ENCODE data around the gene C16orf46.

The C16orf46 gene

GRCh38 chr16:81076566-81077075 lies 417 bp downstream of the C16orf46 start:
- peak; percentile 88 for DNase-seq (ENCODE audit: low read depth)

GRCh38 chr16:81073560-81074330 lies 3.3 kb downstream of the C16orf46 start:
- no peak for DNase-seq (ENCODE audit: low read depth)

DNA sequence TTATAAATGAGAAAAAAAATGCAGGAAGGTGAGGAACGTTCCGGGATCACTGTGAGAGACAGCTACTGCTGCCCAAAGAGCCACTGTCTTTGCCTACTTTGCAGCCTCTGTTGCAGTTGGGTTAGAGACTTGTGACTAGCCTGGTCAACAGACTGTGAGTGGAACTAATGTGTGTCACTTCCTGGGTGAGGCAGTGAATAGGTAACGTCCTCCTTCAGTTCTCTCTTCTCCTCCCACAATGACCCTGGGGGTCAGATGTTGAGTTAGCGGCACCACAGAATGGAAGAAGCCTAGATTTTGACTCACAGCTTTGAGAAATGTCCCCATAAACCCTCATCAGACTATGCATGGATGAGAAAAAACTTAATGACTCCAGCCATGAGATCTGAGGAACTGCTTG lies 5.2 kb downstream of the C16orf46 start:
- peak; percentile 91 for DNase-seq (ENCODE audit: low read depth)

DNA sequence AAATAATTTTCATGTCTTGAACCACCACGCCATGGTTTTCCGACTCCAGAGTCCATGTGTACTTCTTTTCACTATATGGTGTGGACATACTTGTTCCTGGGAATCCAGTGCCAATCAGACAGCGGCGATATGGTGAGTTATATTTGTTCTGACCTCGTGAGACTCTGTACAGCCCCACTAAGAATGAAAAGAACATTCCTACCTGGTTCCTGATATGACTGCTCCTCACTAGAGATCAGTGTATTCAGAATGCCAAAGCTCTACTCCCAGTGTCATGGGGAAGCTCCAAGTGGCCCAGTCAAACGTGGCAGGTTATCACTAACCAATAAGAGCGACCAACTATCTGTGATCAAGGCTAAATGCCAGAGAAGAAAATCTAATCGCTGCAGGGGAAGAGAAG lies 6.1 kb downstream of the C16orf46 start:
- no peak for DNase-seq (ENCODE audit: low read depth)

DNA sequence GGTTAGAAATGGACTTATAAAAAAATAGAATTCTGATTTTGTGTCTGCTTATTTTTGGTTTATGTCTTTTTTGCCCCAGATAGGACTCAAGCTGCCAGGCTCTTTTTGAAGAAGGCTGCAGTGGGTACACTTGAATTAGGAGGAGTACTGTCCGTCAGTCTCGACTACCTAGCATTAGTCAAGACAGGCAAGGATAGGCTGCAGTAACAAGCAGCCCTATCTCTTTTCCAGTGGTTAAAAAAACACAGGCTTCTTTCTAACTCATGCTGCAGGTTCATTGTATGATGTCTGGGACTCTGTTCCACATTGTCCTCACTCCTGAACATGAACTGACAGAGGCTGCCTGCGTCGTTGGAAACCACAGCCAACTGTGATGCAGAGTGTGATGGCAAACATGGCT lies 8.0 kb downstream of the C16orf46 start:
- DNase-seq (ENCODE audit: low read depth), result no peak

DNA sequence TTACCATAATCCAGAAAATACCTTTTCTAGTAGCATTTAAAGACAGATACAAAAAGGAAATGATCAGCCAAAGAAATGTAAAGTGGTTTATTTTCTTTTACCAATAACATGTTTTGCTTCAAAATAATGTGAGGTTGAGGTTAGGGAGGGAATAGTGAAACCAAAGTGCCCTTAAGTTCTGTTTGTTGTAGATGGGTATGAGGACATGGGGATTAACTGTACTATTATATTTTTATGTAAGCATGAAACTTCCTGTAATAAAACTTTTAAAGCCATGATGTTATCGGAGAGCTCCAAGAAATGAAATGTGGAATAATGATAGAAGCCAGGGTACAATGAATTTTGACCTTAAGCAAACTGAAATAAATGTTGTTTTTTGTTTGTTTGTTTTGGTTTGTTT lies 9.9 kb downstream of the C16orf46 start:
- DNase-seq (ENCODE audit: low read depth), result no peak

- DNase-seq (ENCODE audit: low read depth), result no peak
Measured at GRCh38 chr16:81066681-81067080, 10.4 kb downstream of the C16orf46 start.

- no peak for DNase-seq (ENCODE audit: low read depth)
Measured at GRCh38 chr16:81061871-81062608, 15.0 kb downstream of the C16orf46 start.

GRCh38 chr16:81061307-81061640 lies 15.8 kb downstream of the C16orf46 start:
- no peak for DNase-seq (ENCODE audit: low read depth)

- no peak for DNase-seq (ENCODE audit: low read depth)
Measured at GRCh38 chr16:81060576-81061306, 16.3 kb downstream of the C16orf46 start.

- no peak for DNase-seq (ENCODE audit: low read depth)
Measured at GRCh38 chr16:81053761-81054160, 23.3 kb downstream of the C16orf46 start.

GRCh38 chr16:81042821-81043220 lies 34.2 kb downstream of the C16orf46 start:
- no peak for DNase-seq (ENCODE audit: low read depth)

DNA sequence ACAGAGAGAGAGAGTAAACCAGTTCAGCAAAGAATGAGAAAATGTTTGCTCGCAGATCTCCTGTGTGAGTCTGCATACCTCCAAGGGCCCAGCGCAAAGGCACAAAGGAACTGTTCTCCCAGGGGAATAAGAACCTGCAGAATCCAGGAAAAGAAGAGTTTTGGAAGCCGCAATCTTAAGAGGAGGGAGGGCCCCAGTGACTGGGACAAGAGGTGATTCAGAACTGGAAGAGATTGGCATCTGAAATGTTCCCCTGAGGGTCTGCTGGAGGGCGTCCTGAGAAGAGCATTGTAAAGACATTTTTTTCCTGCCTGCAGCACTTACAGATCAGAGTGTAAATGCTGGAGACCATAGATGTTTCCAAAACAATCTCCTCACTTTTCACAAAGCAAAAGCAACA lies 35.3 kb downstream of the C16orf46 start:
- DNase-seq (ENCODE audit: low read depth), result no peak

DNA sequence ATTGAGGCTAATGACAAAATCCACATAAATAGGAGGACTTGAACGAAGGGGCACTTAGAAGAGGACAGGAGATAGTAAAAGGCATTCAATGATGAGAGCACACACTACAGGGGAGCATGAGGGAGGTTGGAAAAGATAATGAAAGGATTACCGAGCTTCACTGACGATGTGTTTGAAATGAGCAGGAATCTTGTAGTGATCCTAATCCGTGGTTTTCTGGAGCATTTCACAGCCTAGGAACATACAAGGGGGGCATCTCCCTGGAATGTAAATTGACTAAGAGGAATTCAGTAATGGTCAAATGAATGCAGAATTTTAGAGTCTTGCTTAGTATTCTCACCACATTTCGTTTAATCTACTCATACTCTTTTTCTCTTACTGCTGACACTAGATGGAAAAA lies 36.2 kb downstream of the C16orf46 start:
- no peak for DNase-seq (ENCODE audit: low read depth)

GRCh38 chr16:81040131-81040530 lies 36.9 kb downstream of the C16orf46 start:
- no peak for DNase-seq (ENCODE audit: low read depth)

GRCh38 chr16:81036751-81037350 lies 40.2 kb downstream of the C16orf46 start:
- peak; percentile 30 for DNase-seq (ENCODE audit: low read depth)

DNA sequence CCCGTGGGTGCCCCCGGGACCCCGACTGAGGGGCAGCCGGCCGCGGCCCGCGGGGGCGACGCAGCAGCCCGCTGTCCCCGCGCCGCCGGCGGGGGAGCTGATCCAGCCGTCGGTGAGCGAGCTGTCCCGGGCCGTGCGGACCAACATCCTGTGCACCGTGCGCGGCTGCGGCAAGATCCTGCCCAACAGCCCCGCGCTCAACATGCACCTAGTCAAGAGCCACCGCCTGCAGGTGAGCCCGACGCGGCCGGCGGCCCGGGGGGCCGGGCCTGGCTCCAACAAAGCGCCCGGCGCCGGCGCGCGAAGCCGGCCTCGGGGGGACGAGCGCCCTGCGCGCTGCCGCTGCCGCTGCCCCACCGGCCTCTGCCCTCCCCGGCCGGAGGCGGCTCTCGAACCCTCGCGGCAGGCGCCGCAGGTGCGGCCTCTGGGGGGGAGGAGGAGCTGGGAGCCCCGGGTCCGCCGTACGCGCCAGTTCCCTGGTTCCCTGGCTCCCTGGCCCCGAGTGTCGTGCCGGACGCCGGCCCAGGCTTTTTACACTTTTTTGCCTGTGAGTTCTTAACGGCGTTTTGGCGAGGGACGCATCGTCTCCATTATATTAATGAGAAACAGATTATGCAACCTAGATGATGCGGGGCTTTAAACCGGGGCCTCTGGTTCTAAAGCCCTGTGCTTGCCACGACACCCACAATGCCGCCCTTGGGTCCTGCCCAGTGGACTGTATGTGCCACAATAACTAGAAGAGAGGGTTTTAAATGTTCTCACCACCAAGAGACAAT lies 40.9 kb downstream of the C16orf46 start:
- peak; percentile 60 for DNase-seq (ENCODE audit: low read depth)

DNA sequence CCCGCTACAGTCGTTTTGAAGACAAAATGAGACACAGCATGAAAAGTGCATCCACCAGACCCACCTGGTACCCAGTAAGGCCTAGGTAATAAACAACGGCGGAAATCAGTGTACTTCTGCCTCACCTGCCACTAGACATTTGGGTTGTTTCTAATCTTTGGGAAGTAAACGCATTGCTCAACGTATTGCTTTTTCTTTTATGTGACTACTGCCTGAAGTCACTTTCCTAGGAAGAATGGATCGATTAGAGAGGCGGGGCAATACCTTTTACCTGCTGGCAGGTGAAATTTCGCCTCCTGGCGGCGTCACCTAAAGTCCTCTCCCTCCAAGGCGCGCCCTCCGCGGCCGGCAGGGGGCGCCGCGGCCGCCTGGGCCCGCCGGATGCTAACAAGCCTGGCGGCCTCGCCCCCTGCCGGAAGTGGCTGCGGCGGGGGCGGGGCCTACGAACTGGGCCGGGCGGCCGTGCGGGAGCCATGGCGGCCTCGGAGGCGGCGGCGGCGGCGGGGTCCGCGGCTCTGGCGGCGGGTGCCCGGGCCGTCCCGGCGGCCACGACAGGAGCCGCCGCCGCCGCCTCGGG lies 41.6 kb downstream of the C16orf46 start, which contains the start of gene ATMIN:
TSS of gene ATMIN (plus strand) at position 445 of the 577 bp plus-strand sequence. CDS start at position 474, 29 bp downstream.
- peak; percentile 88 for DNase-seq (ENCODE audit: low read depth)

- no peak for DNase-seq (ENCODE audit: low read depth)
Measured at GRCh38 chr16:81029930-81030604, 47.0 kb downstream of the C16orf46 start.

DNA sequence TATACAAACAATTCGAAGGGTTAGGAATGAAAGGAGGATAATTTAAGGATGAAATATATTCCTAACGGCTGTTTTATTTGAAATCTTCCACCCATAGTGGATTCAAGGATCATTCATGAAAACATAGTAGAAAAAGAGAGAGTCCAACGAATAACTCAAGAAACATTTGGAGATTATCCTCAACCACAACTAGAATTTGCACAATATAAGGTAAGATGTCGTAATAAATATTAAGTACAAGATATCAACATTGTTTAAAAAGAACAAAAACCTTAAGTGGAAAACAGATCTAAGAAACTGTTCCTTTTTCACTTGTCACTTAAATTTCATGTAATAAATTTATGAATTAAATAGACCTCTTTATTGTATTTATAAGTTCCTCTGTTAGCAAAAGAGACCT lies 50.6 kb downstream of the C16orf46 start:
- DNase-seq (ENCODE audit: low read depth), result no peak
